NCI-H146 (cell line): ENCODE results near the gene DPP9.
A peak's percentile ranks its signal among the peaks of the same experiment; 100 is the strongest.

Source experiments
- DNase-seq: peaks from one replicate; lab custom pipeline; 2025; lab: John Stamatoyannopoulos, UW

Gene DPP9

GRCh38 chr19:4656102-4656501, 67.5 kb downstream of the DPP9 start:
- DNase-seq = no peak

- DNase-seq = no peak
Observed at GRCh38 chr19:4654437-4655361, 68.9 kb downstream of the DPP9 start.

GRCh38 chr19:4653793-4654436, 69.7 kb downstream of the DPP9 start:
- DNase-seq = no peak

- DNase-seq = no peak
Observed at GRCh38 chr19:4652075-4652474, 71.6 kb downstream of the DPP9 start.

GRCh38 chr19:4650159-4650558, 73.5 kb downstream of the DPP9 start:
- no peak for DNase-seq

GRCh38 chr19:4649392-4650047, 74.1 kb downstream of the DPP9 start:
- DNase-seq = no peak

- DNase-seq = no peak
Observed at GRCh38 chr19:4647676-4648644, 75.7 kb downstream of the DPP9 start.

GRCh38 chr19:4645718-4646117, 77.9 kb downstream of the DPP9 start:
- DNase-seq = no peak

GRCh38 chr19:4642625-4643024, 81.0 kb downstream of the DPP9 start:
- no peak for DNase-seq

- DNase-seq = no peak
Observed at GRCh38 chr19:4641132-4641531, 82.5 kb downstream of the DPP9 start.

- peak; percentile 84 for DNase-seq
Observed at GRCh38 chr19:4640247-4641000, 83.2 kb downstream of the DPP9 start.

- peak; percentile 12 for DNase-seq
Observed at GRCh38 chr19:4639531-4640246, 84.0 kb downstream of the DPP9 start.

- peak; percentile 91 for DNase-seq
Observed at GRCh38 chr19:4638828-4639530, 84.7 kb downstream of the DPP9 start, which contains the start of gene TNFAIP8L1. Gene TNFAIP8L1, plus strand, starts transcription at chr19:4639516. Its CDS starts 12,354 bp downstream, at chr19:4651870.

GRCh38 chr19:4638317-4638716, 85.3 kb downstream of the DPP9 start:
- DNase-seq = no peak

GRCh38 chr19:4636761-4637160, 86.9 kb downstream of the DPP9 start:
- no peak for DNase-seq

GRCh38 chr19:4636151-4636717, 87.4 kb downstream of the DPP9 start:
- DNase-seq = peak; percentile 29

- DNase-seq = no peak
Observed at GRCh38 chr19:4635754-4636116, 87.9 kb downstream of the DPP9 start.

GRCh38 chr19:4633140-4633967, 90.3 kb downstream of the DPP9 start:
- DNase-seq = peak; percentile 42
